Suppressor macrophage treated with lipopolysaccharide for 1 hour (primary cell): ENCODE results near the gene CYTH2.

Experiments used
- DNase-seq, 3 donors: peaks; one replicate each; pipeline ENCODE4 v3.0.0-alpha.2; 2020 to 2022

CYTH2 gene

GRCh38 chr19:48469289-48469881 lies at the start of gene CYTH2:
TSS of gene CYTH2 (plus strand) at chr19:48469369. CDS start at chr19:48469508, 139 bp downstream.
- peak; percentile 71 to 92 (median 81) for DNase-seq

- no peak for DNase-seq
Measured at GRCh38 chr19:48421548-48421947, 47.6 kb upstream of the CYTH2 start.

- peak; percentile 86 to 90 (median 86) for DNase-seq
Measured at GRCh38 chr19:48424694-48425219, 44.4 kb upstream of the CYTH2 start.

- peak in 1 of 3 donors; percentile 31 for DNase-seq
Measured at GRCh38 chr19:48428670-48429069, 40.5 kb upstream of the CYTH2 start.

GRCh38 chr19:48433337-48433736 lies 35.8 kb upstream of the CYTH2 start:
- DNase-seq = peak in 1 of 3 donors; percentile 19

GRCh38 chr19:48436586-48436985 lies 32.6 kb upstream of the CYTH2 start:
- DNase-seq = no peak

- DNase-seq = no peak
Measured at GRCh38 chr19:48441360-48442050, 27.7 kb upstream of the CYTH2 start.

GRCh38 chr19:48442116-48443035 lies 26.8 kb upstream of the CYTH2 start:
- DNase-seq = no peak

GRCh38 chr19:48443256-48443655 lies 25.9 kb upstream of the CYTH2 start:
- peak; percentile 39 to 65 (median 44) for DNase-seq

GRCh38 chr19:48443731-48444128 lies 25.4 kb upstream of the CYTH2 start:
- peak in 1 of 3 donors; percentile 10 for DNase-seq

- DNase-seq = no peak
Measured at GRCh38 chr19:48444129-48444935, 24.8 kb upstream of the CYTH2 start.

GRCh38 chr19:48444936-48445200 lies 24.3 kb upstream of the CYTH2 start:
- DNase-seq = no peak

GRCh38 chr19:48445256-48445605 lies 23.9 kb upstream of the CYTH2 start:
- peak; percentile 73 to 77 (median 73) for DNase-seq

GRCh38 chr19:48445606-48446481 lies 23.3 kb upstream of the CYTH2 start, which contains the start of gene GRWD1:
TSS of gene GRWD1 (plus strand) at chr19:48445983. CDS start at chr19:48446006, 23 bp downstream.
- peak; percentile 94 to 96 (median 95) for DNase-seq

- no peak for DNase-seq
Measured at GRCh38 chr19:48446579-48446978, 22.6 kb upstream of the CYTH2 start.

- DNase-seq = no peak
Measured at GRCh38 chr19:48448563-48448962, 20.6 kb upstream of the CYTH2 start.

GRCh38 chr19:48450441-48450840 lies 18.7 kb upstream of the CYTH2 start:
- DNase-seq = no peak

GRCh38 chr19:48450863-48451262 lies 18.3 kb upstream of the CYTH2 start:
- DNase-seq = no peak

GRCh38 chr19:48451624-48452023 lies 17.5 kb upstream of the CYTH2 start:
- DNase-seq = no peak

GRCh38 chr19:48452289-48453190 lies 16.6 kb upstream of the CYTH2 start:
- no peak for DNase-seq
